Raji (cell line): ENCODE results near the gene UGCG.

Source experiments
- POLR2A ChIP-seq: IDR thresholded peaks from 2 replicates; pipeline ENCODE4 v1.6.1; 2011; ENCODE audit warnings: low read depth, low read length, control low read depth; ENCODE audit not compliant: insufficient read depth

Gene UGCG

DNA sequence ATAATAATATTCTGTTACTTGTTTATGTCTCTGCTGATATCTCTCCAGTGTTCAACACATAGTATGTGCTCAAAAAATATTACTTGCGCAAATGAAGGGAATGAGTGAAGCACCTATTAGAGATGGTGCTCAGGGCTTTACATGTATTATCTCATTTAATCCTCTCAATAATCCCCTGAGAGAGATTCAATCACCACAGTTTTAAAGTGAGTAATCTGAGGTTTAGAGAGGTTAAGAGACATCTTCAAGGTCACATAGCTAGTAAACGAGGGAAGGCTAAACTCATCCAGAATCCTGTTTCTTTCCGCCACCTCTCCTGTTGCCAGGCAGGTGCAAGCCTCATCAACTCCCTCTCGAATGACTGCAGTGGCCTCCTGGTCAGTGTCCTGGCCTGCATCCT is 82.0 kb downstream of the UGCG start:
- TF ChIP-seq POLR2A, result no peak

GRCh38 chr9:111979561-111979960 is 82.9 kb downstream of the UGCG start:
- TF ChIP-seq POLR2A, result no peak

DNA sequence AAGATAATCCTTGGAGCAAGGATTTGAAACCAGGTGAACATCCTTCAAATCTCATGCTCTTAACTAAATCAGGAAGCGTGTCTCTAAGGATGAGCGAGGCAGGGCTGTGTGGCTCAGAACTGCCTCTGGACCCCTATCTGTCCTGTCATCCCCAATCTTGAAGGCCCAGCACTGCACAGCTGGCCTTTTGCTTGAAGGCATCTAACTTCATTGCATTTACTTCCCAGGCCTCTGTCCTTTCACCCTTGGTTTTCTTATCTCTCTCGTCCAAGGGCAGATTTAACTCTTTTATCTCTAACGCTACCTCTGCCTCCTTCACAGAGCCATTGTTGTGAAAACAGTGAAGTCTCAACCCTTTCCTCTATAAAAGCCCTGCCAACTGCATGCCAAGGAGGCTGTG is 83.8 kb downstream of the UGCG start:
- TF ChIP-seq POLR2A, result no peak

DNA sequence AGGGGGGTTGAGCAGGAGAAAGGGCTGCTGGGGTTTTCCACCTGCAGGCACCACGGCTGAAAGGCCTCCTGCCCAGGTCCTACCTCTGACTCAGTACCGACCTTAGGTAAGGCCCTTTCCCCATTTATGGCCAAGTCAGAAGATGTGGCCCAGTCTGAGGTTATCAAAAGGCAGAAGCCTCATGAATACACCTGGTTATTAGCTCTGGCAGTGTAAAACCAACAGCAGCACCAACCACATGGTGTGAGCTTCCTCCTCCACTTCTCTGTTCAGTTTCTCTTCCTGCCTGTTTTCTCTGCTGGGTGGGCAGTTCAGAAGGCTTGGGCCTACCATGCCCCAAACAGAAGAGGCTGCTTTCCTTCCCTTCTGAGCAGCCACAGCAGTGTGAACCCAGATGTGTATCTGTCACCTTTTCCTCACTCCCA is 86.9 kb downstream of the UGCG start:
- no peak; the same call in 1 of the 2 replicates for TF ChIP-seq POLR2A

DNA sequence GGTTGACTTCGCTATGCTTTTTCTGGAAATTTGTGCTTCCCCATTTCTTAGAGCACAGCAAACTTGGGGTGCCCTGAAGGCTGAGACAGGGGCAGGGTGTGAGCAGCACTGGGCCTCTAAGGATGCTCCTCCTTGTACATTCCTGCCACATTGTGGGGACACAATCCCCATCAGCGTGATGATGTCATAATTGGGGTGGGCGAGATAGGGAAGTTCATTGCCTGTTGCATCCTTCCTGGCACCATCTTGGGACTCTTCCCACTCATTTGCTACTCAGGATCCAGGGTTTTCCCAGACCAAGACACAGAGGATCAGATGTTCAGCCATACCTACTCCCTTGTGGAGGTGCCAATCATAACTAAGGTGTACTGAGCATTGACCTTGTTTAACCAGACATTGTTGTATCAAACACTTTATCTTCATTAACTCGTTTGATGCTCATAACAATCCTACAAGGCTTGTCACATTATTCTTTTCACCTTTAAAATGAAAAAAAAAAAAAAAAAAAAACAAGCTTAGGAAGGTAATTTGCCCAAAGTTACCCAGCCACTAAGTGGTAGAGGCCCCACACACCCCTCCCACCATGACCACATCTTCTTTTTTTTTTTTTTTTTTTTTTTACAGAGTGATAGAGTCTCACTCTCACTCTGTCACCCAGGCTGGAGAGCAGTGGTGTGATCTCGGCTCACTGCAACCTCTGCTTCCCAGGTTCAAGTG is 87.6 kb downstream of the UGCG start:
- TF ChIP-seq POLR2A, result no peak
